Astrocyte of the spinal cord (primary cell): ENCODE data around the gene TMEM134.
"Not testable (repeated sequence)": the region's sequence is repeated elsewhere in the genome, so short reads cannot be mapped to it uniquely, and the experiment has no call there.

Source experiments
- DNase-seq: peaks from one replicate; pipeline ENCODE4 v3.0.0; 2011; ENCODE audit warnings: low read depth, low spot score
- H3K4me3 ChIP-seq: 2 replicates; pipeline ENCODE4 v1.5.1; 2011; ENCODE audit warnings: low read depth, mild to moderate bottlenecking, low read length, moderate library complexity
- CTCF ChIP-seq: IDR thresholded peaks from 2 replicates; pipeline ENCODE4 v1.5.1; 2012; ENCODE audit warnings: low read depth, mild to moderate bottlenecking, low read length, inconsistent platforms
- in situ Hi-C: cut with HindIII; loops from 2 replicates; pipeline ENCODE4 v1.10.0; 2017; ENCODE audit warnings: low sequenced_read_pairs

Gene TMEM134

GRCh38 chr11:67468759-67469507, at the start of gene TMEM134:
TSS of gene TMEM134 (minus strand) at chr11:67469251. CDS start at chr11:67469192, 59 bp downstream.
- in situ Hi-C loops = no loop called here
- TF ChIP-seq CTCF = peak; percentile 45
- H3K4me3 ChIP-seq = peak within 1 kb of the TSS; percentile 71
- DNase-seq = peak; percentile 91

GRCh38 chr11:67517784-67518552, 48.9 kb upstream of the TMEM134 start:
- no peak for DNase-seq
- H3K4me3 ChIP-seq = no peak overlapping the region
- in situ Hi-C loops = no loop called here
- TF ChIP-seq CTCF = no peak

GRCh38 chr11:67516806-67517205, 47.8 kb upstream of the TMEM134 start:
- DNase-seq = no peak
- no peak for TF ChIP-seq CTCF
- no peak overlapping the region for H3K4me3 ChIP-seq
- in situ Hi-C loops = no loop called here

GRCh38 chr11:67514116-67514515, 45.1 kb upstream of the TMEM134 start:
- TF ChIP-seq CTCF = no peak
- in situ Hi-C loops = no loop called here
- H3K4me3 ChIP-seq = no peak overlapping the region
- DNase-seq = no peak

GRCh38 chr11:67511558-67511957, 42.5 kb upstream of the TMEM134 start:
- DNase-seq, H3K4me3 ChIP-seq, in situ Hi-C loops: not testable (repeated sequence)

- H3K4me3 ChIP-seq = no peak overlapping the region
- no peak for DNase-seq
- TF ChIP-seq CTCF = no peak
- in situ Hi-C loops = no loop called here
These were observed 40.9 kb upstream of the TMEM134 start for GRCh38 chr11:67510023-67510345.

- DNase-seq = peak; percentile 97
These were observed 39.6 kb upstream of the TMEM134 start for GRCh38 chr11:67508486-67509121.

More at GRCh38 chr11:67508486-67509121, 39.6 kb upstream of the TMEM134 start:
- in situ Hi-C loops = no loop called here
- H3K4me3 ChIP-seq = peak overlapping the region; percentile 46
- TF ChIP-seq CTCF = no peak
